HG03354 (cell line): ENCODE measurements around the gene ZBTB3.

Experiments
- ATAC-seq: cut with Tn5 transposase; IDR thresholded peaks from one replicate; pipeline ENCODE4 v1.9.1; 2021; ENCODE audit warnings: mild to moderate bottlenecking; ENCODE audit not compliant: unreplicated experiment, poor library complexity, severe bottlenecking

Gene ZBTB3

GRCh38 chr11:62753736-62754603 is at the start of gene ZBTB3:
Gene ZBTB3 (minus strand): TSS chr11:62754160. CDS start chr11:62753664, 496 bp downstream.
- ATAC-seq, result peak; percentile 98

GRCh38 chr11:62801071-62801470 is 47.1 kb upstream of the ZBTB3 start:
- no peak for ATAC-seq

GRCh38 chr11:62799486-62799885 is 45.5 kb upstream of the ZBTB3 start:
- ATAC-seq, result no peak

GRCh38 chr11:62796281-62796680 is 42.3 kb upstream of the ZBTB3 start:
- ATAC-seq, result no peak

- no peak for ATAC-seq
Observed at GRCh38 chr11:62794201-62794775, 40.3 kb upstream of the ZBTB3 start.

- no peak for ATAC-seq
Observed at GRCh38 chr11:62792202-62792575, 38.2 kb upstream of the ZBTB3 start.

GRCh38 chr11:62791501-62792201 is 37.7 kb upstream of the ZBTB3 start, which contains the start of gene TMEM223:
Gene TMEM223 (minus strand): TSS chr11:62792006. CDS start chr11:62791994, 12 bp downstream.
- peak; percentile 76 for ATAC-seq

- ATAC-seq, result no peak
Observed at GRCh38 chr11:62789576-62789975, 35.6 kb upstream of the ZBTB3 start.

GRCh38 chr11:62788991-62789390 is 35.0 kb upstream of the ZBTB3 start:
- no peak for ATAC-seq

GRCh38 chr11:62787005-62787759 is 33.2 kb upstream of the ZBTB3 start, which contains the start of gene TMEM179B:
Gene TMEM179B (plus strand): TSS chr11:62787402. CDS start chr11:62787432, 30 bp downstream.
- peak; percentile 73 for ATAC-seq

GRCh38 chr11:62786318-62787004 is 32.5 kb upstream of the ZBTB3 start:
- ATAC-seq, result peak; percentile 77

GRCh38 chr11:62782753-62783152 is 28.8 kb upstream of the ZBTB3 start:
- no peak for ATAC-seq

GRCh38 chr11:62778441-62778840 is 24.5 kb upstream of the ZBTB3 start:
- ATAC-seq, result no peak

GRCh38 chr11:62777389-62777788 is 23.4 kb upstream of the ZBTB3 start:
- ATAC-seq, result no peak

- ATAC-seq, result no peak
Observed at GRCh38 chr11:62775646-62776045, 21.7 kb upstream of the ZBTB3 start.

- no peak for ATAC-seq
Observed at GRCh38 chr11:62774407-62774806, 20.4 kb upstream of the ZBTB3 start.

GRCh38 chr11:62771144-62772021 is 17.4 kb upstream of the ZBTB3 start, which contains the start of gene TAF6L:
Gene TAF6L (plus strand): TSS chr11:62771396. CDS start chr11:62775784, 4,388 bp downstream.
- ATAC-seq, result peak; percentile 80

- peak; percentile 19 for ATAC-seq
Observed at GRCh38 chr11:62770778-62771143, 16.8 kb upstream of the ZBTB3 start.
